Right ventricle myocardium inferior (tissue), 1 donor: Measurements from ENCODE around the gene FOXA2. TPM values are rescaled to one million over a fixed set of nuclear protein-coding genes. Genes with fewer than 3 reads are reported as not detected.
"Not testable (repeated sequence)": the region's sequence is repeated elsewhere in the genome, so short reads cannot be mapped to it uniquely, and the experiment has no call there.

Experiments used
- ATAC-seq: fragments of 200-7000 bp; cut with Tn5 transposase; one replicate; pipeline ENCODE4 v1.9.1; 2020; ENCODE audit warnings: mild to moderate bottlenecking, moderate library complexity
- DNase-seq: peaks from one replicate; pipeline ENCODE4 v3.0.0; 2021; ENCODE audit errors: missing footprints
- intact Hi-C: fragments of 100-400 bp; cut with DNase I; formaldehyde crosslinking; loops from one replicate; pipeline ENCODE4 v1.11.0; 2022
- long read RNA-seq: library from polyadenylated mRNA; unstranded; transcript quantifications from one replicate; pipeline ENCODE4 v2.0.0, GENCODE V29; 2021
- total RNA-seq: library from RNA; stranded (reverse); fragmentation: NEBNext Ultra II Directional; extraction: Animal tissue kit (Norgen Biotek cat#: 25700); gene quantifications from one replicate; pipeline ENCODE4 v1.2.1, GENCODE V29; 2021
- donor health status: DM: no; HTN: yes; CAD: no; lungs with severe emphysema.

FOXA2 gene
- not detected for total RNA-seq
- long read RNA-seq: 0 reads

DNA sequence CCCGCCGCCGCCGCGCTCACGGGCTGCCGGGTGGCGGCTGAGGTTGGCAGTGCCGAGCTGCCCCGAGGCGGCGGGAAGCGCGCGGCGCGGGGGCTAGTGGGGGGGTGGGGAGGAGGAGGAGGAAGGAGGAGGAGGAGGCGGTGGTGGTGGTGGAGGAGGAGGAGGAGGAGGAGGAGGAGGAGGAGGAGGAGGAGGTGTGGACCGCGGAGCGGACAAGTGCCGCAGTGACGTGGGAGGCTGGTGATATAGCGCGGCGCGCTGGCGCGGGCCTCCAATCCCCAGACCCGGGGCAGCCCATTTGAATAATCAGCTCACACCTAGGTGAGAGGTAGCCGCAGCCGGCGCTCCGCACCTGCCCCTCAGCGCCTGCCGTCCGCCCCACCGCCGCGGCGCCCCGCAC is at the start of gene FOXA2:
TSS of gene FOXA2 (minus strand) at position 51 of the 400 bp plus-strand sequence. CDS start 294 bp downstream, outside the sequence.
- ATAC-seq (no peak), DNase-seq (no peak)
- intact Hi-C loops: no loop called here

DNA sequence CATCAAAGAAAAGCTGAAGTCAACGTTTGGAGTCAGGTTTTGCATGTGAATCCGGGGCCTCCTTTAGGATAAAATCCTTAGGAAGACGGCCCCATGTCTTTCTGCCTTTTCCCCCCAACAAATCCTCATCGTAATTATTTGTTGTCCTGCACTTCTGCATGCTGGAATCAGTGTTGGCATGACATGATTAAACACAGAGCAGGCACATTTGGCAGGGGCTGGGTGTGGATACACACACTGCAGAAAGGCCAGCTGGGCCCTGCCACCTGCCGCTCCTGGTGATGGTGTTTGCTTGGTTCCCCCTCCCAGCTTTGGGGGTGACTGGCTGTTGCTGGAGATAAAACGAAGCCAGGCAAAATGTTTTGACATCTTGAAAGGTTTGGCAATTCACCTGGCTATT is 46.3 kb upstream of the FOXA2 start:
- intact Hi-C loops: no loop called here
- DNase-seq: no peak
- ATAC-seq: no peak

DNA sequence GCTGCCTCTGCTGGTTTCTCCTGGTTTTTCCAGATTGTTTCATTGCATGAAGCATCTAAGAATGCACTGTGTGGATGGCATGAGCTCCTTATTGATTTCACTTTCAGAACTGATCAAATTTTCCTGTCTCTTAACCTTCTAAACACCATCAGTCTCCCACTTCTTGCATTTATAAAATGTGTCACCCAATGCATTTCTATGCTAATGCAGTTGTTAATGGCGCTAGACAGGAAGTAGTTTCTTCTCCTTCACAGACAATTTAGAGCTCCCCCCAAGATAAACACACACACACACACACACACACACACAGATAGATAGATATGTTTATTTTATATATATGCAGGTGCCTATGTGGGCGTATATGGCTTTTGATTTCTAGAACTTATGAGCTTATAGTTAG is 45.6 kb upstream of the FOXA2 start:
- DNase-seq: no peak
- intact Hi-C loops: no loop called here
- ATAC-seq: no peak

DNA sequence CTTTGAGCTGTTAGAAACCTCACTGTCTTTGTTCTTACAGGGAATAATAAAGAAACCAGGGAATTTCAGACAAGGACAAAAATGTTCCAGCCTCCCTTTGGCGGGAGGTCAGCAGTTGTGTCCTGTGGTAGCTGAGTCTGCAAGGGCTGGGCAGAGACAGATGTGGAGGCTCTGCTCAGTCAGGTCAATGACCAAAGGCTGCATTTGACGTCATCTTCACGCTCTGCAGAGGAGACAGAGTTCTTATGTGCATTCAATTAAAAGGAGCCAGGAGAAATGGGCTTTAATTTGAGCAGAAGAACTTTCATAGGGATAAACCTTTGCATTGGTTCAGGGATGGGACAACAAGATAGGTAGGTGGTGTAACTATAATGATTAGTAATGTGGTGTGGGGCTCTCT is 45.1 kb upstream of the FOXA2 start:
- no peak for DNase-seq
- intact Hi-C loops: no loop called here
- no peak for ATAC-seq

DNA sequence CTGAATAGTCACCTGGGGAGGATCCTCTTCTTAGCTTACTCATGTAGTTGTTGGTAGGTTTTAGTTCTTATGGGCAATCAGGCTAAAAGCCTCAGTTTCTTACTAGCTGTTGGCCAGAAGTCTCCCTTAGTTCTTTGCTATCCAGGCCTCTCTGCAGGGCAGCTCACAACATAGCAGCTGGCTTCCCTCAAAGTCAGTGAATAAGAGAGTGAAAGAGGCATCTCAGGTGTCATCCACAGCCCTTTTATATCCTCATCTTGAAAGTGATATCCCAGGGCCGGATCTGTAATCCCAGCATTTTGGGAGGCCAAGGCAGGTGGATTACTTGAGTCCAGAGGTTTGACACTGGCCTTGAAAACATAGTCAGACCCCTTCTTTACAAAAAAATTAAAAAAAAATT is 42.1 kb upstream of the FOXA2 start:
- intact Hi-C loops: no loop called here
- DNase-seq (no peak), ATAC-seq (no peak)

DNA sequence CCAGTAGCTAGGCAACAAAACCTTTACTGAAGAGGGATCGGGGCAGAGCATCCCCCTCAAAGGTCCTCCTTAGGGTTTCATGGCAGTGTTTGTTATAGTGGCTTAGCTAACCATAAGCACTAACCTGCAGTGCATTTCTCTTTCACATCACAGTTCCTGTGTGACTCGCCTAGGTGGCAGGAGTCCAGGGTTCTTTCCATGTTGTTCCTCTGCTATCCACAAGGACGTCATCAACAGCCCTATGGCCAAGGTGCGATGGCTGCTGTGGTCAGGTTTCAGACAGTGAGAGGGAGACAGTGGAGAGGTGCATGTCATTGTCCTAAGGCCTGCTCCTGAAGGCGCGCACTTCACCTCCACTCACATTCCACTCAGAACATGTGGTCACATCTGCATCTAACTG is 38.8 kb upstream of the FOXA2 start:
- intact Hi-C loops: no loop called here
- DNase-seq (no peak), ATAC-seq (no peak)

DNA sequence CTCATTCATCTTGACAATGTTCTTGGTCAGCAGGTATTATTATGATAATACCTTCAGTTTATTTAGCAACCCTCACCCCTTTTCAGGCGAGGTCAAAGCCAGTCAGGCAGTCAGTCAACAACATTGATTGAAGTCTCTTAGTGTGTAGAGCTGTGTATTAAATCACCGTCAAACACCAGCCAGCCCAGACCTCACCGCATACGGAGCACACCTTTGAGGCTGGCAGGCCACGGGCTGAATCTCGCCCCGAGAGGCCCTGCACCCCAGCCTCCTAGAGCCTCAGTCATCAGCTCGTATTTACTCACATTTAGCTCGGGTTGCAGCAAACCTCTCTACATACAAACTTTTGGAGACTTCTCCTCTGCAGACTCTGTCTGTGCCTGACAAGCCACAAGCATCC is 36.0 kb upstream of the FOXA2 start:
- ATAC-seq: no peak
- DNase-seq: no peak
- intact Hi-C loops: no loop called here

DNA sequence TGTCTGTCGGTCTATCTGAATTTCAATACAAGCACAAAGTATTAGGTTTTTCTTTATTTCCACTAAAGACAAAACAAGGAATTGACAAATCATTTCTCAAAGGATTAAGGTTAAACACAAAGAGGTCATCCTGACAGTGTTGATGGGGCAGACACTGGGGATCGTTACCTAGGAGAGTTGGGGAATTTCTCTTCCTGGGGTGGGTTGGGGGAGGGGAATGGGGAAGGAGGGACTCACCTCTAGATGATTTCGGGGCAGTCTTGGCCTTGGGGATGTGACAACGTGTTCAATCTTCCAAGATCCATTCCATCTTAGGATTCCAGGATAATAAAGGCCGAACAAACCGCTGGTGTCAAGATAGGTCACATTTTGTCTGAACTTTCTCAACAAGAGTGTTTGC is 35.4 kb upstream of the FOXA2 start:
- intact Hi-C loops: no loop called here
- ATAC-seq: no peak
- no peak for DNase-seq

DNA sequence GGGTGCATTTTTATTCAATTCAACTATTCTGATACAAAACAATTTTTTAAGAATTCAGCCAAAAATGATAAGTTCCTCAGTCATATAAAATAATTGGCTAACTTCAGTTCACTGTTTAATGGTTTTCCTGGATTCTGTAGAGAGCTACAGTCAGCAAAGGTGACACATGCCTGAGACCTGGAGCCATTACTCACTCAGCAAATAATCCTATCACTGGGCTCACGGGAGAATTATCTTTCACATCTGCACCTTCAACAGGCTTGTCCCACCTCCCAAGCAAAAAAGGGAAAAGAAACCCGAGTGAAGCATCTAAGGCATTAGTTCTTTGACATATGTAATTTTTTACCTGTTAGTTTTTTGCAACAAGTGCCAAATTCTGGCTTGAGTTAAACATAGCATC is 34.9 kb upstream of the FOXA2 start:
- ATAC-seq (no peak), DNase-seq (no peak)
- intact Hi-C loops: no loop called here

DNA sequence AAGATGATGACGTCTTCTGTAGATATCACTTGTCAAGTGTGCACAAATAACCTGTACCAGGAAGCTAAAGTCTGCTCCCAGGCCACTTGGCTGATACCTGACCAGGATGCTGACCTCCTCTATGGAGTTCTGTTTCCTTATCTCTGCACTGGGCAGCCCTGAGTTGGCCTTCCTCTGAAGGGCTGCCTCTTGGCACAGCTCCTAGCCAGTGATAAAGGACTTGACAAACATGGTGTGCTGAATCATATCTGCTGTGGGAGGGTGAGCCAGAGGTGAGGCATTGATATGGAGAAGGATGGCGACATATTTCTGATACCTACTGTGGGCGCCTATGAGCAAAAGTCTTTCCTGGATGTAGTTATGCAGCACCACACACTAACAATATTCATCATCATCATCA is 32.8 kb upstream of the FOXA2 start:
- intact Hi-C loops: no loop called here
- DNase-seq (no peak), ATAC-seq (no peak)

DNA sequence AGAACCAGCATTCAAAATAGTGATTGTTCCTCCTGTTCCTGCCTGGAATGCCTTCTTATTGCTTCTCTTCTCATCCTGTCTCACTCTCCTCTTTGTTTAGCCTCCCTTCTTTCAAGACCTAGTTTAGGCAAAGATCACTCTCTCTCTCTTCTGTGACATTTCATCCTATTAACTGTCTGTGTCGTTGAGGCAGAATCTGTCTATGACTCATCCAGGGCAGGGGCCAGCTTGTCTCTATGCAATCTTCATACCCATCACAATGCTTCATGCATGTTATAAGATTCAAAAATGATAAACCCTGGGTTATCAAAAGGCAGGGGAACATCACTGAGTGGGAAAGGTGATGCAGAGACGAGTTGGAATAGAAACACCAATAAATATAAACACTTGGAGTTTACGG is 32.2 kb upstream of the FOXA2 start:
- intact Hi-C loops: no loop called here
- DNase-seq (no peak), ATAC-seq (no peak)

DNA sequence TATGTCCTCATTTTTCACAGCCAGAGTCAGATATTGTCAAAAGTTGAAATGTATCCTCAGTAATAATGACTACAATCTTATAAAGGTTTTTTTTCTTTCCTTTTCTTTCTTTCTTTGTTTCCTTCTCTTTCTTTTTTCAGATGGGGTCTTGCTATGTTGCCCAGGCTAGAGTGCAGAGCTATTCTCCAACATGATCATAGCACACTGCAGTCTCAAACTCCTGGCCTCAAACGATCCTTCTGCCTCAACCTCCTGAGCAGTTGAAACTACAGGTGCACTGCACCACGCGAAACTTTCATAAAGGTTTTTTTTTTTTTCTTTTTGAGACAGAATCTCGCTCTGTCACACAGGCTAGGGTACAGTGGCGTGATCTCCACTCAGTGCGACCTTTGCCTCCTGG is 31.1 kb upstream of the FOXA2 start:
- DNase-seq (no peak), ATAC-seq (no peak)
- intact Hi-C loops: no loop called here

DNA sequence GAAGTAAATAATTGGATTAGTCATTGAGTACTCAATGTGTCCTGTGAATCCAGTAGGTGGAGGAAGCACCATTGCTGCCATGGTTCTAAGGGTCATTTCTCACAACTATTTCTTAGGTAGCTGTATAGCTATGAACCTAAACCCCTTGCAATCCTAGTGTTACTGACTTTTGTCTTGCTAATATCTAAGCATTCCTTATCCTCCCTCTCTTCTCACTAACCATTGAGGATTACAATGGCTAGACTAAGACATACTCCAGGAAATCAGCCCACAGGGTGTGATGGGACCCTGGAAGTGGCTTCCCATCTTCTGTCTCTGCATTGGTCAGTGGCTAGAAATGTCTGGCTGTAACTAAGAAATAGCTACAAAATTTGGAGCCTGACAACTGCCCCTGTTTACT is 27.3 kb upstream of the FOXA2 start:
- no peak for DNase-seq
- intact Hi-C loops: no loop called here
- no peak for ATAC-seq

DNA sequence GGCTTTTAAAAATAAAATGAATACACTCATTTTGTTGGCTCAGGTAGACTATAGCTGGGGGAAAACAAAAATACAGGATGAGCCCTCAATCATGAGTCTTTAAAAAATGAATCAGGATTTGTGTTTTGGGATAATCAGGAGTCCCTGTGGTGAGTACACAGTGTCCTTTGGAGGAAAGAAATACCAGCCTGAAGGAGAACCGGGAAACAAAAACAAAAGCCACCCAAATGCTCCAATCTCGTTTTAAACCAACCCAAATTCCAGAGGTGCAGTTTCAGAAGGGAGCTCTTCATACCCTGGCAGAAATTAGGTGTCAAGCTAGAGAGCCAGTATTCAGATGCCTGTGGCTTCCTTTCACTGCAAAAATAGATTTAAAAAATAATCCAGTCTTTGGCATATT is 23.3 kb upstream of the FOXA2 start:
- no peak for DNase-seq
- no peak for ATAC-seq
- intact Hi-C loops: no loop called here

DNA sequence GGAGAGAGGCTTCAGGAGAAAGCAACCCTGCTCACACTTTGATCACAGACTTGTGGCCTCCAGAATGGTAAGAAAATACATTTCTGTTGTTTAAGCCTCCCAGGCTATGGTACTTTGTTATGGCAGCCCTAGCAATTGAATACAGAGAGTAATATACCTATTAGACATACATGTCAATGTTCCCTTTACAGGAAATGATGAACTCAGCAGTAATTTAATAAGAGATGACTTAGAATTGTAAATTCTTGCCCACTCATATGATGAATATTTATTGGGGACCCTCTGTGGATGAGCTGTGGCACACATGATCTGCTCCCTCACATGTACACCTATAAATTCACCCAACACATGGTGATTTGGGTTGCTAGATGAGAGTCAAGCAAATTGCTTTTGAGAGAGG is 20.4 kb upstream of the FOXA2 start:
- ATAC-seq: no peak
- intact Hi-C loops: no loop called here

DNA sequence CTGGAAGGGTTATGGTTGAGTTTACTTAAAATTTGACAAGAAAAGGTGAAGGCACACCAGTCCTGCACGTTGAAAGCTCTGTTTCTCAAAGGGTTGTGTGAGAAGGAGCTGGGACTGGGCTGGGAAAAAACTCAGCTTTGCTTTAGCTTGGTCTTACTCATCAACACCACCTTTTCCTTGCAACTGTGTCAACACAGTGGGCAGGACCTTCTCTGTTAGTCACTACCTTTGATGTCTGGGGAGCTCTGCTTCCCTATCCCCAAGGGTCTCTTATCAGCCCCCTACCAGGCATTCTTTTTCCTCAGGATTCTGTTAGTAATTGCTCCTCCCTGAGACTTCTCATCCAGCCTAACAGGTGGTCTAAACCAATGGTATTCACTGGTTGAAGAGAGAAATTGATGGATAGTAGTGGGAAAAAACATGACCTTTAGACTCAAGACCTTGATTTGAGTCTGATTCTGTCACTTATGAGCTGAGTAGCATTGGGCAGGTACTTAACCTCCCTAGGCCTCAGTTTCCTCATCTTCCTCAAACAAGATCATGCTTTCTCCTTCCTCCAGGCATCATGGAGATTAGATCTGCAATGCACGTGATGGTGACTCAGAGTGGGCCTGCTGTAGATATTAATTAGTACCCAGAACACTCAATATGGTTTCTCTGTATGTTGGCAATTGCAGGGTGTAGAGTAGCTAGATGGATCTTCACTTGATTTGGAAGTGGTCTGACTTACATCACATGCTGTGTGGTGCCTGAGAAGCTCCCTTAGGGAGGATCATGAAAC is 17.2 kb upstream of the FOXA2 start:
- DNase-seq: no peak
- intact Hi-C loops: no loop called here
- no peak for ATAC-seq

More for the DNA sequence above, 20.4 kb upstream of the FOXA2 start:
- DNase-seq: no peak

DNA sequence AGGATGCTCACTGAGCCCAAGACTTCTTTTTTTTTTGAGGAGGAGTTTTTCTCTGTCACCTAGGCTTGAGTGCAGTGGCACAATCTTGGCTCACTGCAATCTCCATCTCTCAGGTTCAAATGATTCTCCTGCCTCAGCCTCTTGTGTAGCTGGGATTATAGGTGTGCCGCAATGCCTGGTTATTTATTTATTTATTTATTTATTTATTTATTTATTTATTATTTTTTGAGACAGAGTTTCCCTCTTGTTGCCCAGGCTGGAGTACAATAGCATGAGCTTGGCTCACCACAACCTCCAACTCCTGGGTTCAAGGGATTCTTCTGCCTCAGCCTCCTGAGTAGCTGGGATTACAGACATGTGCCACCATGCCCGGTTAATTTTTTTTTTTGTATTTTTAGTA is 14.9 kb upstream of the FOXA2 start:
- ATAC-seq, intact Hi-C loops, DNase-seq: not testable (repeated sequence)

DNA sequence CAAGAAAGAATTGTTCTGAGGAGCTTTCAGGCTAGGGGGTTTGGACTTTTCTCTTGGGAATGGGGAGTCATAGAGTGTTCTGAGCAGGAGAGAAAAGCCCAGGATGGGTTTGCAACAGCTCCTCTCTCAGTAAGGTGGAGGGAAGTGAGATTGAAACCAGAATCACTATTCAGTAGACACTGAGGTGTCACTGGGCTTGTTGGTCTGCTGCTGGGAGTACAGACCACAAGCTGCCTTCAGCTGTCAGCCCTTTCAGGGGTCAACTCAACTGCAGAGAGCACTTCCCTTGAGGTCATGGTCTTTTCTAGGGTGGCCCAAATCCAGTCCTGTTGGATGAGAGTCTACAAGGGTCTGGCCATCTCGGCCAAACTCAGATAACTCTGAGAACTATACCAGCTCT is 12.9 kb upstream of the FOXA2 start:
- intact Hi-C loops: no loop called here
- no peak for ATAC-seq
- no peak for DNase-seq

DNA sequence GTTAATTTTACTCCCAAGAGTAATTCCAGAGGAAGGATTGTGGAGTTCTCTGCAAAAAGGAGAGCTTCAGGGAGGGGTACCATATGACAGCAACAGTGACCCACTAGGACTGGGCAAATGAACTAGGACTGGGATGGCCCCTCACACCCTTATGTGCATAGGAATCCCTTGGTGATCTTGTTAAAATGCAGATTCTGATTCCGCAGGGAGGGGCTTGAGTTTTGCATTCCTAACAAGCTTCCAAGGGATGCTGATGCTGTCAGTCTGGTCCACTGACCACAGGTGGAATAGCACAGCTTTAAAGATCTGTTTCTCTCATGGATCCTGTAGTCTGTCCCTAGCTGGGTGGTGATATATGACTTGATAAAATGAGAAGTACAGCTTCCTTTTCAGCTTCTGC is 6.3 kb upstream of the FOXA2 start:
- intact Hi-C loops: no loop called here
- DNase-seq (no peak), ATAC-seq (no peak)

DNA sequence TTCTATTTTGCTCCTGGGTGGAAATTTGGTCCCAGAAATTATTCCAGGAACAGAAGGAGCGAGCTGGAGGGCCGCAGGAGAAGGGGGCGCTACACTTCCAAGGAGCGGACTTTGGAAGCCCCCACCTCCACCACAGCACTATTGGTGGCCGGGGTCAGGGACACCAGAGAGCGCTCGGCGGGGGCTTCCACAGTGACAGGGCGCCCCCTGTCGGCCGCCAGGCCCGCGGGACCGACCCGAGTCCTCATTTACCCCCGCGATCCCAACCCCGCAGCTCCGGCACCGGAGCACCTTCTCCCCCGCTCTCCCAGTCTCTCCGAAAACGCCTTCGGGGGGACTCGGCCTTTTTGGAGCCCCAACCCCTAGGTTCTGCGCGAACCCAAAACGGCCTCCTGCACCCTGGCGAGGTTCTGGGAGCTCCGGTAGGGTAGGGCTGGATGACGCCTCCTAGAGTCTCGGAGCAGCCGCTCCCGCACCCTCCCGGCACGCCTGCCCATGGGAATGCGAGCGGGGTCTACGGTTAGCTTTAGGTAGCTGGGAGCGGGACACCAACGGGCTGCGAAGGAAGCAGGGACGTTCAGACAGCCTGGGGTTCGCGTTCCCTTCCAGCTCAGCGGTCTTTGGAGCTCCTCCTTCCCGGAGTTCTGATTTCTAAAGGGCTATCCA is 2.4 kb upstream of the FOXA2 start:
- intact Hi-C loops: no loop called here
- DNase-seq (no peak), ATAC-seq (no peak)
